Stimulated activated memory B cell treated with anti-CD40 and anti-IgM and Interleukin-4, amounts not matched to agents 10 μg/mL and 1 μg/mL and 100 μg/mL, for 72 hours (primary cell): Measurements from ENCODE around the gene KCNK17.
A peak's percentile ranks its signal among the peaks of the same experiment; 100 is the strongest.

Experiments
- ATAC-seq: fragments of 150-1000 bp; cut with Tn5 transposase; 2 replicates; pipeline ENCODE4 v1.10.0; 2021
- H3K27ac Mint-ChIP-seq: one replicate; pipeline ENCODE4 v1.8.0; 2022; ENCODE audit warnings: mild to moderate bottlenecking, mixed read lengths
- H3K27me3 Mint-ChIP-seq: one replicate; pipeline ENCODE4 v1.8.0; 2022; ENCODE audit warnings: mixed read lengths
- H3K36me3 Mint-ChIP-seq: one replicate; pipeline ENCODE4 v1.8.0; 2022; ENCODE audit warnings: mixed read lengths
- H3K4me1 Mint-ChIP-seq: one replicate; pipeline ENCODE4 v1.8.0; 2022; ENCODE audit warnings: mixed read lengths
- H3K4me3 Mint-ChIP-seq: one replicate; pipeline ENCODE4 v1.8.0; 2022; ENCODE audit warnings: mild to moderate bottlenecking, moderate library complexity, mixed read lengths
- H3K9me3 Mint-ChIP-seq: one replicate; pipeline ENCODE4 v1.8.0; 2022; ENCODE audit warnings: mixed read lengths

KCNK17 gene

GRCh38 chr6:39314273-39314795 is at the start of gene KCNK17:
Gene KCNK17, minus strand, starts transcription at chr6:39314419. Its CDS starts 99 bp downstream, at chr6:39314320.
- Mint-ChIP-seq H3K4me1 (peaks cover 8% of the 10 kb centered on the region), H3K36me3 (no peaks in the 10 kb centered on the region), H3K27me3 (peaks cover 72% of the 10 kb centered on the region), H3K4me3 (peak within 1 kb of the TSS; percentile 40), H3K27ac (no peak within 1 kb of the TSS), H3K9me3 (no peaks in the 10 kb centered on the region)
- ATAC-seq = no peak

GRCh38 chr6:39363280-39363679 is 49.1 kb upstream of the KCNK17 start:
- ATAC-seq = no peak
- no peak overlapping the region for H3K4me3 Mint-ChIP-seq
- no peaks in the 10 kb centered on the region for H3K9me3 Mint-ChIP-seq
- no peaks in the 10 kb centered on the region for H3K36me3 Mint-ChIP-seq
- H3K27ac Mint-ChIP-seq = no peak overlapping the region
- peaks cover 6% of the 10 kb centered on the region for H3K4me1 Mint-ChIP-seq
- peaks cover 41% of the 10 kb centered on the region for H3K27me3 Mint-ChIP-seq

GRCh38 chr6:39362487-39362865 is 48.3 kb upstream of the KCNK17 start:
- Mint-ChIP-seq H3K4me3 (no peak overlapping the region), H3K36me3 (no peaks in the 10 kb centered on the region), H3K9me3 (no peaks in the 10 kb centered on the region), H3K27me3 (peaks cover 41% of the 10 kb centered on the region), H3K4me1 (peaks cover 6% of the 10 kb centered on the region), H3K27ac (no peak overlapping the region)
- ATAC-seq = no peak

GRCh38 chr6:39361657-39362486 is 47.7 kb upstream of the KCNK17 start:
- Mint-ChIP-seq H3K4me3 (no peak overlapping the region), H3K27ac (no peak overlapping the region), H3K36me3 (no peaks in the 10 kb centered on the region), H3K9me3 (no peaks in the 10 kb centered on the region), H3K4me1 (peaks cover 6% of the 10 kb centered on the region), H3K27me3 (peaks cover 46% of the 10 kb centered on the region)
- peak; percentile 72 for ATAC-seq

- Mint-ChIP-seq H3K4me1 (peaks cover 6% of the 10 kb centered on the region), H3K27me3 (peaks cover 43% of the 10 kb centered on the region), H3K4me3 (no peak overlapping the region), H3K9me3 (no peaks in the 10 kb centered on the region), H3K27ac (no peak overlapping the region), H3K36me3 (no peaks in the 10 kb centered on the region)
- ATAC-seq = no peak
These were observed 46.2 kb upstream of the KCNK17 start for GRCh38 chr6:39360378-39360777.

GRCh38 chr6:39357998-39358686 is 43.9 kb upstream of the KCNK17 start:
- Mint-ChIP-seq H3K27me3 (peaks cover 32% of the 10 kb centered on the region), H3K4me3 (no peak overlapping the region), H3K36me3 (no peaks in the 10 kb centered on the region), H3K4me1 (peaks cover 6% of the 10 kb centered on the region), H3K27ac (no peak overlapping the region), H3K9me3 (no peaks in the 10 kb centered on the region)
- no peak for ATAC-seq

- ATAC-seq = no peak
- Mint-ChIP-seq H3K4me3 (no peak overlapping the region), H3K27ac (no peak overlapping the region), H3K9me3 (no peaks in the 10 kb centered on the region), H3K27me3 (peaks cover 13% of the 10 kb centered on the region), H3K4me1 (no peaks in the 10 kb centered on the region), H3K36me3 (no peaks in the 10 kb centered on the region)
These were observed 39.6 kb upstream of the KCNK17 start for GRCh38 chr6:39353698-39354315.

- no peak overlapping the region for H3K27ac Mint-ChIP-seq
These were observed 36.7 kb upstream of the KCNK17 start for GRCh38 chr6:39350723-39351505.

GRCh38 chr6:39348740-39349139 is 34.5 kb upstream of the KCNK17 start:
- Mint-ChIP-seq H3K4me3 (no peak overlapping the region), H3K36me3 (peaks cover 5% of the 10 kb centered on the region), H3K27me3 (no peaks in the 10 kb centered on the region), H3K27ac (no peak overlapping the region), H3K9me3 (peaks cover 6% of the 10 kb centered on the region), H3K4me1 (peaks cover 12% of the 10 kb centered on the region)
- ATAC-seq = no peak

More at GRCh38 chr6:39350723-39351505, 36.7 kb upstream of the KCNK17 start:
- H3K4me3 Mint-ChIP-seq = no peak overlapping the region
- no peaks in the 10 kb centered on the region for H3K27me3 Mint-ChIP-seq
- no peaks in the 10 kb centered on the region for H3K36me3 Mint-ChIP-seq
- H3K9me3 Mint-ChIP-seq = no peaks in the 10 kb centered on the region
- peaks cover 7% of the 10 kb centered on the region for H3K4me1 Mint-ChIP-seq
- ATAC-seq = no peak

- Mint-ChIP-seq H3K36me3 (peaks cover 5% of the 10 kb centered on the region), H3K9me3 (peaks cover 6% of the 10 kb centered on the region), H3K27ac (peak overlapping the region; percentile 8), H3K4me3 (no peak overlapping the region), H3K4me1 (peaks cover 12% of the 10 kb centered on the region), H3K27me3 (no peaks in the 10 kb centered on the region)
- no peak for ATAC-seq
These were observed 33.8 kb upstream of the KCNK17 start for GRCh38 chr6:39347906-39348585.

GRCh38 chr6:39347206-39347605 is 33.0 kb upstream of the KCNK17 start:
- Mint-ChIP-seq H3K4me1 (peaks cover 12% of the 10 kb centered on the region), H3K9me3 (peaks cover 6% of the 10 kb centered on the region), H3K27me3 (no peaks in the 10 kb centered on the region), H3K4me3 (no peak overlapping the region), H3K36me3 (peaks cover 5% of the 10 kb centered on the region), H3K27ac (peak overlapping the region; percentile 8)
- no peak for ATAC-seq

- Mint-ChIP-seq H3K9me3 (peaks cover 6% of the 10 kb centered on the region), H3K4me3 (no peak overlapping the region), H3K4me1 (peaks cover 12% of the 10 kb centered on the region), H3K27ac (no peak overlapping the region), H3K36me3 (peaks cover 5% of the 10 kb centered on the region), H3K27me3 (peaks cover 4% of the 10 kb centered on the region)
- ATAC-seq = no peak
These were observed 30.6 kb upstream of the KCNK17 start for GRCh38 chr6:39344821-39345280.

- H3K4me1 Mint-ChIP-seq = peaks cover 12% of the 10 kb centered on the region
- no peak overlapping the region for H3K4me3 Mint-ChIP-seq
- peaks cover 15% of the 10 kb centered on the region for H3K27me3 Mint-ChIP-seq
- H3K27ac Mint-ChIP-seq = no peak overlapping the region
- peaks cover 6% of the 10 kb centered on the region for H3K9me3 Mint-ChIP-seq
- ATAC-seq = no peak
- H3K36me3 Mint-ChIP-seq = peaks cover 5% of the 10 kb centered on the region
These were observed 29.2 kb upstream of the KCNK17 start for GRCh38 chr6:39343396-39343870.
